NOMO-1 (cell line): ENCODE measurements around the gene GDI2.
"Not testable (repeated sequence)": the region's sequence is repeated elsewhere in the genome, so short reads cannot be mapped to it uniquely, and the experiment has no call there.

Experiments
- DNase-seq, 2 experiments: peaks; one replicate each; lab custom pipeline; 2025; ENCODE audit not compliant: unreplicated experiment in 2 of 2; lab: John Stamatoyannopoulos, UW

The GDI2 gene

GRCh38 chr10:5829267-5829666 is 16.0 kb upstream of the GDI2 start:
- no peak for DNase-seq

DNA sequence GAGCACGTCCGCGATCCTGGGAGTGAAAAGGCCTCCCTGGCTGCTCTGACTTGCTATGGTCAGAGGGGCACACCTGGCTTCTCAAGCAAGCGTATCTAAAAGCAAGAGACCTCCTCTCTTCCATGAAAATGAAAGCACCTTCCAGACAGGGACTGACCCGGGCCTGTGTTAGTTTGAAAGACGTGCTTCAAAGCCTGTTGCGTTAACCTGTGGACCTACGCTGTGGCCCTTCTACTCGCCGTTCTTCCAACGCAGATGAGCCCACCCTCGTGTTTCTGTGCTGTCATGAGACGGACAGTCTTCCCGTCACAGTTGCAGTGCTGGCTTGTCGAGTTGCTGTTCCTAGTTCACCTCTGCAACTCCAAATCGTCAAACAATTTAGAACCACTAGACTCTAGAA is 15.5 kb upstream of the GDI2 start:
- DNase-seq = no peak

GRCh38 chr10:5827841-5828240 is 14.6 kb upstream of the GDI2 start:
- no peak for DNase-seq

- DNase-seq = not testable (repeated sequence)
Measured at GRCh38 chr10:5826511-5826910, 13.3 kb upstream of the GDI2 start.

DNA sequence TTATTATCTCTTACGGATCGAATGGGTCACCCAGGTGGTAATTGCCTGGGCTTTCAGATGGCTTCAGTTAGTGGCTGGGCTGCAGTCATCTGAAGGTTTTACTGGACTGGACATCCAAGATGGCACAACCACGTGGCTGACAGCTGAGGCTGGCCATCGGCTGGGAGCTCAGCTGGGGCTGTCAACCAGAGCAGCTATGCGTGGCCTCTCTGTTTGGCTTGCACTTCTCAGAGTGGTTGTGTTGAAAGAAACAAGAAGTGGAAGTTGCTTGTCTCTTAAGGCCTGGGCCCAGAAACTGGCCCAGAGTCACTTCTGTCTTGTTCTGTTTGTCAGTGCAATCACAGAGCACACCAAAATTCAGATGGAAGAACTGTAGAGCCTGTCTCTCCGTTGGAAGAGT is 5.7 kb upstream of the GDI2 start:
- peak in 1 of 2 experiments; percentile 4 for DNase-seq

GRCh38 chr10:5818048-5818331 is 4.8 kb upstream of the GDI2 start:
- no peak for DNase-seq

GRCh38 chr10:5817322-5818047 is 4.3 kb upstream of the GDI2 start:
- peak in 1 of 2 experiments; percentile 20 for DNase-seq

GRCh38 chr10:5816170-5816569 is 2.9 kb upstream of the GDI2 start:
- peak; percentile 51 to 65 for DNase-seq

DNA sequence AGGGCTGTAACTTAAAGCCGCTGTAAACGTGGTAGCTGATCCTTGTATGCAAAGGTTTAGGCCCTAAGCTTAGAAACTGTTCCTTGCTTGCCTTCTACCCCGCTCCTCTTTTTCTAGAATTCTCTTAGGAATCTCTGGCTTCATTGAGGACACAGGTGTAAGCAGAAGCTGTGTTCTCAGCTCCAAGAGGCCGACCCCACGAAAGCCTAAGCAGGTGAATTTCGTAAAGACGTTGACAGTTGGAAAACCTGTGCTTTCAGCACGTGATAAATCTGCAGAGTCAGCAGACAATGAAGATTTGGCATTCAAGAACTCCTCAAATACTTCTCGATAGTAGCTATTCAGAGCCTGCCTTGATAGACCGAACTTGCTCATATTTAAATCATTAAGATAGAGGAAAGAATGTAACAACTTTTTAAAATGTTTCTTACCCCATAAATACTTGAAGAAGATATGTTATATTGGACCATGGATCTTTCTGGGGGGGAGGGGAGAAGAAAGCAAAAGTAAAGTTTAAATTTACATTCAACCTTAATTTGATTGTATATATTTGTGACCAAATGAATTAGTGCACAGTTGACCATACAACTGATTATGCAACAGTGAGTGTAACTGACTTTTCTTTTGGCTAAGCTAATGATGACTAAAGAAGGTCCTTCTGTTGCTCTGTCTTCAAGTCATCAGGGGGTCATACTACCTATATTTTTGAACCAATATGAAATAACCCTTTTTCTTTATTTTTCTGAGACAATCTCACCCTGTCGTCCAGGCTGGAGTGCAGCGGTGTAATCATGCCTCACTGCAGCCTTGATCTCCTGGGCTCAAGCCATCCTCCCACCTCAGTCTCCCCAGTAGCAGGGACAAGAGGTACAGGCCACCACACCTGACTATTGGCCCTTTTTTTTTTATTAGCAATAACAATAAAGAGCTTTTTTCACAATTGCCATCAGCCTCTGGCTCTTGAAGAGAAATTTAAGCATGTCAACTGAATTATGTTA is 1.2 kb upstream of the GDI2 start:
- DNase-seq = peak in 1 of 2 experiments; percentile 66

DNA sequence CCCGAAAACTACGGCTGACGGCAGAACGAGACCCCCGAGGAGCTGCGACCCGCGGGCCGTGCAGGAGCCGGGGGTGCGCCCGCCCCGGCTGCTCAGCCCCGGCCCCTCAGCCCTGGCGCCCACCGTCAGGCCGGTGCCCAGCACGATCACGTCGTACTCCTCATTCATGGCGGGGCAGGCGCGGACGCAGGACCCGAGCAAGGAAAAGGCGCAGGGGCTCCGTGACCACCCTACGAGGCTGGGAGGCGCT is 218 bp downstream of the GDI2 start:
- no peak for DNase-seq

GRCh38 chr10:5812283-5813090 is 747 bp downstream of the GDI2 start:
- DNase-seq = peak; percentile 48 to 50

GRCh38 chr10:5811387-5811821 is 1.8 kb downstream of the GDI2 start:
- DNase-seq = no peak

GRCh38 chr10:5810225-5810624 is 3.0 kb downstream of the GDI2 start:
- no peak for DNase-seq

- DNase-seq = no peak
Measured at GRCh38 chr10:5809527-5810154, 3.6 kb downstream of the GDI2 start.

DNA sequence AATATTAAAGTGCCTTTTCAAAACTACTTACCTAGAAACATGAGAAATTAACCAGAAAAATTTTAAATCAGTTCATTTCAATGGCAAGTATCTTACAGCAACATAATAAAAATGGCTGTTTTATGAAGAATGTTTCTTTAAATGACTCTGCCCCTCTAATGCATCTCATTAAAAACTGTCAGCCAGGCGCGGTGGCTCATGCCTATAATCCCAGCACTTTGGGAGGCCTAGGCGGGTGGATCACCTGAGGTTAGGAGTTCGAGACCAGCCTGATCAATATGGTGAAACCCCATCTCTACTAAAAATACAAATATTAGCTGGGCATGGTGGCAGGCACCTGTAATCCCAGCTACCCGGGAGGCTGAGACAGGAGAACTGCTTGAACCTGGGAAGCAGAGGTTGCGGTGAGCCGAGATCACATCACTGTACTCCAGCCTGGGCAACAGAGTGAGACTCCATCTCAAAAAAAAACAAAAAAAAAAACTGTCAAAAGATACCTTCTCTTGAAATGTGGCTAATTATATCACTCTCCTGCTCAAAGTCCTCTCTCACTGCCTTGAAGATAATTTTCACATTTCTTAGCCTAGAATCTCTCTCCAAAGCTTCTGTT is 4.3 kb downstream of the GDI2 start:
- DNase-seq = not testable (repeated sequence)

GRCh38 chr10:5806745-5807144 is 6.5 kb downstream of the GDI2 start:
- no peak for DNase-seq

DNA sequence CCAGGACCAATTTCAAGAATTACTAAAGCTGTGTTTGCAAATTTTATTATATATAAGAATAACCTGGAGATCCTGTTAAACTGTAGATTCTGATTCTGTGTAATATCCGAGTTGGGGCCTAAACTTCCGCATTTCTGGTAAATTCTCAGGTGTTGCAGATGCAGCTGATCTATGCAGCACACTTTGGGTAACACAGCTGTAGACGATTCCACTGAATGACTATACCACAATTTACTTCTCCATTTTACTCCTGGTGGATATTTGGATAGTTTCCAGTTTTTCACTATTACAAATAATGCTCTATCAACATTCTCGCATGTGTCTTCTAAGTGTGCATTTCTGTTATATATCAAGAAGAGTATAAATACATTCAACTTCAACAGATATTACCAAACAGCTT is 7.5 kb downstream of the GDI2 start:
- DNase-seq = no peak

- DNase-seq = no peak
Measured at GRCh38 chr10:5805260-5805659, 8.0 kb downstream of the GDI2 start.

GRCh38 chr10:5804386-5804785 is 8.8 kb downstream of the GDI2 start:
- no peak for DNase-seq

- DNase-seq = no peak
Measured at GRCh38 chr10:5800782-5801181, 12.5 kb downstream of the GDI2 start.

DNA sequence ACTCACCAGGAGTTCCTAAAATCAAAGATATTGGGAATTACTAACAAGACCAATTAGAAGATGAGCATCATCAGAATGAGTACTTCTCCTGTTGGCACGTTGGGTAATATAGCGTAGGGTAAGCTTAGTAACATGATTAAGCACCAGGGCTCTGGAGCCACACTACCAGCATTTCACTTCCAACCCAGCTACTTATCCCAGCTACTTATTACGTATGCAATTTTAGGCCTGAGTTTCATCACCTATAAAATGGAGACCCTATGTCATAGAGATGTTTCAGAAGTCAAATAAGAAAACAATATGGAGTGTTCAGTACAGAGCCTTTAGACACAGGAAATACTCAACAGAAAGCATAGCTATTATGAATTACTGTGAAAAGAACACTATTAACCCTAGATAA is 19.0 kb downstream of the GDI2 start:
- no peak for DNase-seq
